Putamen (tissue), 1 donor: ENCODE measurements around the gene PRDX5.

ENCODE experiments used
- DNase-seq: peaks from one replicate; pipeline ENCODE4 v3.0.0-alpha.2; 2016; ENCODE audit warnings: low spot score

Gene PRDX5

DNA sequence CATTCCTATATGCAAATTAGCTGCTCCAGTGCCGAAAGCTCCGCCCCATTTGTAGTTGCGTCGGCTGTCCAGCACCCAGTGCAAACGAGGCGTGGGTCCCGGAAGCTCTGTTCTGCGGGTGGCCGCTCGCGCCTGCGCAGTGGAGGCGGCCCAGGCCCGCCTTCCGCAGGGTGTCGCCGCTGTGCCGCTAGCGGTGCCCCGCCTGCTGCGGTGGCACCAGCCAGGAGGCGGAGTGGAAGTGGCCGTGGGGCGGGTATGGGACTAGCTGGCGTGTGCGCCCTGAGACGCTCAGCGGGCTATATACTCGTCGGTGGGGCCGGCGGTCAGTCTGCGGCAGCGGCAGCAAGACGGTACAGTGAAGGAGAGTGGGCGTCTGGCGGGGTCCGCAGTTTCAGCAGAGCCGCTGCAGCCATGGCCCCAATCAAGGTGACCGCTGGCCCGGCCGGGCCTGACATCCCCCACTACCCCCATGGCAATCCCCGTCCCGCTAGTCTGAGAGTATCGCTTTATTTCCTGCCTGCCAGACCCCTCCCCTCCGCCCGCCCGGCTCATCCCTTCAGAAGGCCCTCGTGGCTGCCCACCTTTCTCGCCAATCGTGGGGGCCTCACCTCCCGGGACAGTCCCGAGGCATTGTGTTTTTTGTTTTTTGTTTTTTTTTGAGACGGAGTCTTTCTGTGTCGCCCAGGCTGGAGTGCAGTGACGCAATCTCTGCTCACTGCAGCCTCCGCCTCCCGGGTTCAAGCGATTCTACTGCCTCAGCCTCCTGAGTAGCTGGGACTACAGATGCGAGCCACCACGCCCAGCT, at the start of gene PRDX5:
Gene PRDX5 (plus strand): TSS at position 161 of the 805 bp plus-strand sequence. CDS start 95 bp downstream, at position 256.
- peak; percentile 99 for DNase-seq

DNA sequence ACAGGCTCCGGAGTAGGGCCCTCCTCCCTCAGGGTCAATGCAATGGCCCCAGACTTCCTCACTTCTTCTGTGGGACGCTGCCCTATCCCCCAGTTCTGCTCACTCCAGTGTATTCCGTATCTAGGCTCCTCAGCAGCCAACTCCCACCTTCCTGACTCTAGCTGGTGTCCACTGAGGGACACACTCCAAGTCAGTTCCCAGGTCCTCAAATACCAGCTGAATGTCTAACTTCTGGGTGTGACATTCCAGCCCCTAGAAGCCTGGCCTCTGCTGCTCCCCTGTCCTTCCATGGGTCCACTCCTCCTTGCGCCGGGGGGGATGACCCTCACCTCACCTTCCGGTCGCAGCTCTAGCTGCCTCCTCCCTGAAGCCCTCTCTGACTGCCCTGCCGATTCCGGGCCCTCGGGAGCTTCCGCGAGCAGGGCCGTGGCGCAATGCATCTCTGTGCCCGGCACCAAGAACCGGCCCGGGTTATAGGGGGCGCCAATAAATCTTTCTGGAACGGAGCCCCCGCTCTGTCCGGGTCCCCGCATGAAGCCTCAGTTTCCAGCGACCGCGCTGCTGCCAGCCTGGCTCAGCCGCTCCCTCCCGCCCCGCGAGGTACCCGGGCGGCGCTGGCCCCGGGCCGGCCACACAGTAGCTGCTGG, 48.9 kb upstream of the PRDX5 start:
- DNase-seq: no peak

- DNase-seq: peak; percentile 100
Observed at GRCh38 chr11:64269540-64270220, 48.2 kb upstream of the PRDX5 start.

DNA sequence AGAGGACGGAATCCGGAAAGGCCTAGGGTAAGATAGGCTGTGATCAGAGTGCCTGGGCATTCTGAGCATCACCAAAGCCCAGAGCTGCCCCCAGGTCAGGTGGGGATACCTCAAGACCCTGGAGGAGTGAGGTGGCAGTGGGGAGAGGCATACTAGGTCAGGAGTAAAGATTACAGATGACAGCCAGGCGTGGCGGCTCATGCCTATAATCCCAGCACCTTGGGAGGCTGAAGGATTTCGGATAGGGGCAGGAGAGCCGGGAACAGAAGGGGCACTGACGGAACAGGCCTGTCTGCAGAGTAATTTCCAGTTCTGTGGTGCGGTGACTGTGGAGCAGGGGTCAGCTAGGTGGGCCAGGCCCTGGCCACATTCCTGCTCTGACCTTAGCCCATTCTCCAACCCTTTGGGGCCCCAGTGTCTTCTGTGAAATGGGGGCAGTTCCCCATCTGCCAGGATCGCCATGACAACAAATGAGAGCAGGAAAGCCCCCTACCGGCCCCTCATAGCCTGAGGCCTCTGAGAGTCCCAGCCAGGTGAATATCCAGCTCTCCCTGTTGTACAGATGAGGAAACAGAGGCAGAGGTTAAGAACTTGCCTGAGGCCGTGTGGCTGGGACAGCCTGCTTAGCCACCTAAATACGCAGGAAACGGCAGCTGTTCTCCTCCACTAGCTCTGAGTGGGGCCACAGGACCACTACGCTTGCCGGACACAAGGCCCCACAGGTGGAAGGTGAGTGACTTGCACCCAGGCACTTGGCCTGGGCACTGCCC, 42.7 kb upstream of the PRDX5 start:
- no peak for DNase-seq

- DNase-seq: no peak
Observed at GRCh38 chr11:64275841-64276240, 42.1 kb upstream of the PRDX5 start.

DNA sequence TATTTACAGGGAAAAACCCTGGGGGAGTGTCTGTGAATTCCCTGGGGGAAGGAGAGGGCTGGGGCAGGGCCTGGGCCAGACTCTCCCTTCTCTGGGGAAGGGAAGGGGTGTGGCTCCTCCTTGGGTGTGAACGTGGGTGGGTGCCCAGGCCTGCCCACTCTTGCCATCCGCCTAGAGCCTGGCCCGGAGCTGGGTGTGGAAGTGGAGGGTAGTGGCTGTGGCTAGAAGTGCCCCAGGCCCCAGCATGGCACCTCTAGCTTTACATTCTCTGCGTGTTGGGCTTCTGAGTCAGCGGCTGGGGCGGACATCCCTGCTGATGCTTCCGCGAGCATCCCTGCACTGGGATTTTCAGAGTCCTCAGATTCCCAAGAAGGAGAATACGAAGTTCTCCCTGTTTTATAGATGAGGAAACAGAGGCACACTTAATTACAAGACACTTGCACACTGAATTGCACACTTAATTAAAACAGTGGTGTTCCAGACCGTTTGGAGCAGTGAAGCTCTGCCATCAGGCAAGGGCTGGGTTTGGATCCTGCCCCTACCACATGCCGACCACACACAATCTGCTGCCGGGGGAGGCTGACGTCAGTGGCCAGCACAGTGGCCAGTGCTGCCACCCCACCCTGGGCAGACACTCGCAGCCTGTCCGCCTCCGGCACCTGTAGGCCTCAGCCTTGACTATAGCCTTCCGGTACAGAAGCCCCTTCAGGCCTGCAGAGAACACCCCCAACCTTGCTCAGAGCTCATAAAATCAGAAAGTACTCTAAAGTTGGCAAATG, 41.1 kb upstream of the PRDX5 start:
- DNase-seq: no peak

GRCh38 chr11:64278576-64279190, 39.2 kb upstream of the PRDX5 start:
- no peak for DNase-seq

- no peak for DNase-seq
Observed at GRCh38 chr11:64281957-64282770, 35.8 kb upstream of the PRDX5 start.

- no peak for DNase-seq
Observed at GRCh38 chr11:64283092-64283491, 34.8 kb upstream of the PRDX5 start.

- peak; percentile 96 for DNase-seq
Observed at GRCh38 chr11:64284048-64284961, 33.6 kb upstream of the PRDX5 start, which contains the start of gene BAD. Gene BAD (minus strand): TSS chr11:64284665. CDS start chr11:64284368, 297 bp downstream.

DNA sequence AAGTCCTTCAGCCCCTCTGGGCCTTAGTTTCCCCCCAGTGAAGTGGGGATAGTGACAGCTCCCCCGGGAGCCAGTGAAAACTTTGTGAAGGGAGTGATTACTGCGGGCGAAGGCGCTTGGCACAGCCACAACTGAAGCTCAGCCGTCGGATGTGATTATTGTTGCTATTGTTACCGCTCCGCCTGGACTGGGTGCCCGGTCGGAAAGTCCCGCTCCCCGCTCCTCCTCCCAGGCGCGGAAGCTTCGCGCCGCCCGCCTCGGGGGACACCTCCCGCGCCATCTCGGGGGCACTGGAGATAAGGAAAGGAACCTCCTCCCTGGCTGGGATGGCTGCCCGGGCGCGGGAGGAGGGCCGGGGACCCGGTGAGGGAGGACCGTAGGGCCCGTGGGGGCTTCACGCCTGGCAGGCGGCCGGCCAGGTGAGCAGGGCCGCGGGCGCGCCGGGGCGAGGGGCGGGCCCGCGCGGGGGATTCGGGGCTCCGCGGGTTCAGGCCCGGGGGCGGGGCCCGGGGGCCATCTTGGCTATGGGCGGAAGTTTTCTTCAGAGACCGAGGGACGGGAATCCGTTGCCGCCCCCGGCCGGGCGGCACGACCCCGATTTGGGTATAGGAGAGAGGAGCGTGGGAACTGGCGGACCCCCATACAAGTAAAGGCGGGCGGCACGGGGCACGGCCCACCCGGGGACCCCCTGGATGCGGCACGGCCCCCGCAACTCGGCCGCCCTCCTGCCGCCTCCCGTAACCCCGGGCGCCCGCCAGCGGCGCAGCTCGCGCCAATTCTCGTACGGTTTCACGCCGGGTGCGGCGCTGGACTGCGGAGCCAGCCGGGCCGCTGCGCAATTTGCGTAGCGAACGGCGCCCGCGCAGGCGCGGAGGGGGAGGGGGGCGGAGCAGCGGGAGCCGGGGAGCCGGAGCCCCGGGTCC, 32.7 kb upstream of the PRDX5 start, which contains the start of gene GPR137:
Gene GPR137 (plus strand): TSS at position 887 of the 923 bp plus-strand sequence. CDS start 677 bp downstream, outside the sequence.
- DNase-seq: peak; percentile 87

- no peak for DNase-seq
Observed at GRCh38 chr11:64285885-64286800, 31.8 kb upstream of the PRDX5 start.

GRCh38 chr11:64286801-64287159, 31.1 kb upstream of the PRDX5 start:
- no peak for DNase-seq

GRCh38 chr11:64287676-64288352, 30.1 kb upstream of the PRDX5 start:
- DNase-seq: no peak

GRCh38 chr11:64288353-64288750, 29.6 kb upstream of the PRDX5 start:
- DNase-seq: no peak

DNA sequence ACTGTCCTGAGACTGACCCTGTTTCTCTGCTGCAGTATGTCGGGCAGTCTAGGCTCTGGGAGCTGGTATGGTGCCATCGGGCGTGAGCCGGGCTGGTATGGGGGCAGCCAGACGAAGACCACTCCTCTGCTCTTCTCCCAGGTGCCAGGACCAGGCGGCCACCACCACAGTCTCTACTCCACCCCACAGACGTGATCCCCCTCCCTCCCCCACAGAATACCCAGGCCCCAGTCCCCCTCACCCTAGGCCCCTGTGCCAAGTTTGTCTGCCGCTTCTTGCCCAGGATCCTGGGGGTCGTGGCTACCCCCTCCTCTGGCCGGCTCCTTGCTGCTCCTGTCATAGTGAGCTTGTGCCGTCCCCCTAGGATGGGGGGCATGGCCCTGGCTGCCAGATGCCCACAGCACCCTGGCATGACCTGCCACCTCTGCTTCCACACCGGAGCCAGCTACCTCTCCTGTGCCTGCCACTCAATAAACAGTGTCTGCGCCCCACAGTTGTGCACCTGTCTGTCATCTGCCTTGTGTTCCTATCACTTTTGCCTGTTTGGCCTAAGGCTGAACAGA, 28.8 kb upstream of the PRDX5 start:
- no peak for DNase-seq
